DMS53 treated with DMSO at 0.1 percent for 48 hours (cell line): ENCODE results near the gene CHAC1.

Experiments used
- DNase-seq: peaks from one replicate; lab custom pipeline; 2025; ENCODE audit not compliant: unreplicated experiment; lab: John Stamatoyannopoulos, UW

Gene CHAC1

GRCh38 chr15:40923551-40923950 lies 29.7 kb upstream of the CHAC1 start:
- DNase-seq, result no peak

- DNase-seq, result no peak
Measured at GRCh38 chr15:40925495-40925862, 27.8 kb upstream of the CHAC1 start.

- no peak for DNase-seq
Measured at GRCh38 chr15:40925863-40926658, 27.2 kb upstream of the CHAC1 start.

- no peak for DNase-seq
Measured at GRCh38 chr15:40926659-40927494, 26.4 kb upstream of the CHAC1 start.

GRCh38 chr15:40927495-40927872 lies 25.8 kb upstream of the CHAC1 start:
- no peak for DNase-seq

GRCh38 chr15:40927873-40928806 lies 25.1 kb upstream of the CHAC1 start:
- peak; percentile 80 for DNase-seq

GRCh38 chr15:40928821-40929659 lies 24.2 kb upstream of the CHAC1 start, which contains the start of gene DLL4:
TSS of gene DLL4 (plus strand) at chr15:40929340. CDS start at chr15:40929669, 329 bp downstream.
- DNase-seq, result peak; percentile 88

- DNase-seq, result no peak
Measured at GRCh38 chr15:40929660-40930429, 23.4 kb upstream of the CHAC1 start.

- no peak for DNase-seq
Measured at GRCh38 chr15:40930430-40931299, 22.6 kb upstream of the CHAC1 start.

GRCh38 chr15:40931300-40932142 lies 21.8 kb upstream of the CHAC1 start:
- no peak for DNase-seq

- DNase-seq, result peak; percentile 73
Measured at GRCh38 chr15:40932156-40932555, 21.1 kb upstream of the CHAC1 start.

GRCh38 chr15:40932649-40933516 lies 20.4 kb upstream of the CHAC1 start:
- DNase-seq, result peak; percentile 91

GRCh38 chr15:40933517-40933902 lies 19.8 kb upstream of the CHAC1 start:
- no peak for DNase-seq

- no peak for DNase-seq
Measured at GRCh38 chr15:40934457-40934856, 18.8 kb upstream of the CHAC1 start.

GRCh38 chr15:40936234-40936708 lies 17.0 kb upstream of the CHAC1 start:
- no peak for DNase-seq
